Fibroblast of the aortic adventitia (primary cell): ENCODE measurements around the gene SLC2A3. TPM values are rescaled to one million over a fixed set of nuclear protein-coding genes. Genes with fewer than 3 reads are reported as not detected.
"Not testable (repeated sequence)": the region's sequence is repeated elsewhere in the genome, so short reads cannot be mapped to it uniquely, and the experiment has no call there.

Experiments used
- DNase-seq: peaks from one replicate; pipeline ENCODE4 v3.0.0-alpha.2; 2010; ENCODE audit warnings: low read depth
- H3K4me3 ChIP-seq: 2 replicates; pipeline ENCODE4 v1.5.1; 2011; ENCODE audit warnings: low read depth, mild to moderate bottlenecking, control low read depth, low read length, moderate library complexity
- total RNA-seq: library from RNA; depleted of rRNA; stranded (reverse); fragments of >200 nt; gene quantifications from 2 replicates; pipeline ENCODE4 v1.2.3, GENCODE V29; 2012; ENCODE audit warnings: low replicate concordance
- TF ChIP-seq, protein P1 (sequence below): IDR thresholded peaks from 2 replicates; pipeline ENCODE4 v1.5.1; 2011; ENCODE audit warnings: mild to moderate bottlenecking, low read length, control low read depth, inconsistent platforms; ENCODE audit not compliant: insufficient read depth

The SLC2A3 gene
- total RNA-seq, 1 donor, result 49.6 TPM

GRCh38 chr12:7940906-7941305, 4.9 kb upstream of the SLC2A3 start:
- TF ChIP-seq, protein P1, sequence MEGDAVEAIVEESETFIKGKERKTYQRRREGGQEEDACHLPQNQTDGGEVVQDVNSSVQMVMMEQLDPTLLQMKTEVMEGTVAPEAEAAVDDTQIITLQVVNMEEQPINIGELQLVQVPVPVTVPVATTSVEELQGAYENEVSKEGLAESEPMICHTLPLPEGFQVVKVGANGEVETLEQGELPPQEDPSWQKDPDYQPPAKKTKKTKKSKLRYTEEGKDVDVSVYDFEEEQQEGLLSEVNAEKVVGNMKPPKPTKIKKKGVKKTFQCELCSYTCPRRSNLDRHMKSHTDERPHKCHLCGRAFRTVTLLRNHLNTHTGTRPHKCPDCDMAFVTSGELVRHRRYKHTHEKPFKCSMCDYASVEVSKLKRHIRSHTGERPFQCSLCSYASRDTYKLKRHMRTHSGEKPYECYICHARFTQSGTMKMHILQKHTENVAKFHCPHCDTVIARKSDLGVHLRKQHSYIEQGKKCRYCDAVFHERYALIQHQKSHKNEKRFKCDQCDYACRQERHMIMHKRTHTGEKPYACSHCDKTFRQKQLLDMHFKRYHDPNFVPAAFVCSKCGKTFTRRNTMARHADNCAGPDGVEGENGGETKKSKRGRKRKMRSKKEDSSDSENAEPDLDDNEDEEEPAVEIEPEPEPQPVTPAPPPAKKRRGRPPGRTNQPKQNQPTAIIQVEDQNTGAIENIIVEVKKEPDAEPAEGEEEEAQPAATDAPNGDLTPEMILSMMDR, result no peak
- no peak for DNase-seq
- H3K4me3 ChIP-seq, result no peak overlapping the region

DNA sequence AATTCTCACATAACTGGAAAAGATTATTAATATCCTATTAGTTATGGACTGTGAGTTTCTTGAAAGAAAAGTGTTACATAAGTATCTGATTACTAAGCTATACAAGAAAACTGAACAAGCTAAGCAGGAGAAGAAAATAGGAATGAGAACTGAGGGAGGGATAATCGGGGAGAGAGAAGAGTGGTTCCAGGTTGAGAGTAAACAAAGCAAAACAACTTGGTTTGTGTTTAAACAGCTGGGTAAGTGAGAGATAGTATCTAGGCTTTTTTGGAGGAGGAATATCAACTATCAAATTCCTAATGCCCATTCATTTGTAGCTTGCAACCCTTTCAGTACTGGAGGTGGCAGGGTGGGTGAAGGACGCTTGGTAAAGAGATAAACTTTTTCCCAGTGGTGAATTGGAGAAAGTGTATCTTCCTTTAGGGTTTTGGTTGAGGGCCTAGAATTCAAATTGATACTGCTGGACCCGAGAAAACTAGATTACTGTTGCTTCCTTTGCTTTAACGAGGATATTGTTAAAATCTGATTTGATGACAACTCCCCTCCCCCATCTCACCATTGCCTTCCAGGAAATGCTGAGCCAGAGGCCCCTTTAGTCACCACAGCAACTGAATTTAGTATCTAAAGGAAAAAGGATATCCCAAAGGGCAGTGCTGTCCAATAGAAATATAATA, 2.0 kb upstream of the SLC2A3 start:
- TF ChIP-seq, protein P1, result peak; percentile 37
- no peak overlapping the region for H3K4me3 ChIP-seq
- no peak for DNase-seq

DNA sequence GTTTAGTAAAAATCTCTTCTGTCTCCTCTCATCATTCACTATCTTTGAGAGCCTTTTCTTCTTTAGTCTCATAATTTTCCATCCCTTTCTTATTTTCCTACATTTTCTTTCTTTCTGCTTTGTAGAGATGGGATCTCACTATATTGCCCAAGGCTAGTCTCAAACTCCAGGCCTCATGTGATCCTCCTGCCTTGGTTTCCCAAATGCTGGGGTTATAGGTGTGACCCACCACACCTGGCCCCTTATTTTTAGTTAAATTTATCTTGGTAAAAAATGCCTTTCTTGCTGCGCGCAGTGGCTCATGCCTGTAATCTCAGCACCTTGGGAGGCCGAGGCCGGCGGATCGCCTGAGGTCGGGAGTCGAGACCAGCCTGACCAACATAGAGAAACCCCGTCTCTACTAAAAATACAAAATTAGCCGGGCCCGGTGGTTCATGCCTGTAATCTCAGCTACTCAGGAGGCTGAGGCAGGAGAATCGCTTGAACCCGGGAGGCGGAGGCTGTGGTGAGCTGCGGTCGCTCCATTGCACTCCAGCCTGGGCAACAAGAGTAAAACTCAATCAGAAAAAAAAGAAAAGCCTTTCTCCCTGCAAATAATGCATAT, 996 bp downstream of the SLC2A3 start:
- DNase-seq, result no peak
- peak overlapping the region; percentile 93 for H3K4me3 ChIP-seq
- TF ChIP-seq, protein P1, result no peak

- TF ChIP-seq, protein P1, result no peak
- peak overlapping the region; percentile 93 for H3K4me3 ChIP-seq
- DNase-seq, result no peak
Measured at GRCh38 chr12:7934091-7934888, 1.7 kb downstream of the SLC2A3 start.

DNA sequence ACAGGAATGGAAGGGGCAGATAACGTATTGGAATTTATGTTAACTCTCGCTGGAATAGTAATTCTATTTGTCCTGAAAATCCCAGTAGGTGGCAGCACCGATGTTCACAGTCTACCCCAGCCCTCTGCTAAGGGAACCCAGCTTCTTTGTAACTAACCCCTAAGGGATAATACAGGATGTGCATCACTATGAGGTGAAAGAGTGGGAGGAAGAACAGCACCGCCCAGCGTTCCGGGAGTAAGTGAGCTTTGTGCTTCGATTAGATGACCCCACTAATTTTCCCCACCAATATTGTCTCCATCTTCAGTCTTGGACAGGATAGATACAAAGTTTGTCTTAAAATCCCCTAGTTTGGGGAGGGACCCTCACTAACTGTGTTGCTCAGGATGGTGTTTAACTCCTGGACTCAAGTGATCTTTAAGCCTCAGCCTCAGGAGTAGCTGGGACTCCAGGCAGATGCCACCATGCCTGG, 2.7 kb downstream of the SLC2A3 start:
- DNase-seq, result peak; percentile 96
- H3K4me3 ChIP-seq, result peak overlapping the region; percentile 93
- TF ChIP-seq, protein P1, result peak; percentile 64

GRCh38 chr12:7932599-7933240, 3.3 kb downstream of the SLC2A3 start:
- DNase-seq, result not testable (repeated sequence)
- H3K4me3 ChIP-seq, result peak overlapping the region; percentile 93
